RCC 7860 (cell line): ENCODE data around the gene PALM3.
"Not testable (repeated sequence)": the region's sequence is repeated elsewhere in the genome, so short reads cannot be mapped to it uniquely, and the experiment has no call there.

Experiments used
- DNase-seq: peaks from one replicate; pipeline ENCODE4 v3.0.0-alpha.2; 2015; ENCODE audit warnings: low spot score
- FAIRE-seq: peaks from 2 replicates; lab custom pipeline; 2012; peaks lifted over from hg19 to GRCh38; lab: Jason Lieb, UNC

Gene PALM3

GRCh38 chr19:14061081-14061749 is 661 bp downstream of the PALM3 start:
- DNase-seq (no peak), FAIRE-seq (no peak)

GRCh38 chr19:14059652-14060155 is 2.2 kb downstream of the PALM3 start:
- DNase-seq: no peak
- no peak for FAIRE-seq

- no peak for FAIRE-seq
- no peak for DNase-seq
Measured at GRCh38 chr19:14059093-14059480, 2.8 kb downstream of the PALM3 start.

GRCh38 chr19:14058182-14059092 is 3.4 kb downstream of the PALM3 start:
- DNase-seq (no peak), FAIRE-seq (no peak)

- FAIRE-seq (no peak), DNase-seq (no peak)
Measured at GRCh38 chr19:14056741-14057356, 5.0 kb downstream of the PALM3 start.

GRCh38 chr19:14056069-14056666 is 5.7 kb downstream of the PALM3 start:
- no peak for FAIRE-seq
- no peak for DNase-seq

DNA sequence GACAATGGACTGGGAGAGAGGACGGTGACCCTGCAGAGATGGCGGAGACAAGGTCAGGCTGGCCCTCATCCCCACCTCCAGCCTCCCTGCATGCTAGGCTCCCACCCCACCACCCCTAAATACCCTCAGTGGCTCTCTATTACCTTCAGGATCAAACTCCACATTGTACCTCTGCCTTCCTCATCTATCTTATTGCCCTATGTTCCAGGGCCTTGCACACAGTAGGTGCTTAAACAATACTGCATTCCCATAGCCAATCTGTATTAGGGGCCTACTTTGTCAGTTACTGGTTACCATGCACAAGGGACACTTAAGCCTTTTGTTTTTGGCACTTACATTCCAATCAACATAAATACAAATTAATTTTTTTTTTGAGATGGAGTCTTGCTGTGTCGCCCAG is 6.5 kb downstream of the PALM3 start:
- FAIRE-seq: no peak
- DNase-seq: no peak

- DNase-seq: no peak
- FAIRE-seq: no peak
Measured at GRCh38 chr19:14054721-14055120, 7.2 kb downstream of the PALM3 start.

GRCh38 chr19:14054099-14054498 is 7.8 kb downstream of the PALM3 start:
- FAIRE-seq (no peak), DNase-seq (no peak)

DNA sequence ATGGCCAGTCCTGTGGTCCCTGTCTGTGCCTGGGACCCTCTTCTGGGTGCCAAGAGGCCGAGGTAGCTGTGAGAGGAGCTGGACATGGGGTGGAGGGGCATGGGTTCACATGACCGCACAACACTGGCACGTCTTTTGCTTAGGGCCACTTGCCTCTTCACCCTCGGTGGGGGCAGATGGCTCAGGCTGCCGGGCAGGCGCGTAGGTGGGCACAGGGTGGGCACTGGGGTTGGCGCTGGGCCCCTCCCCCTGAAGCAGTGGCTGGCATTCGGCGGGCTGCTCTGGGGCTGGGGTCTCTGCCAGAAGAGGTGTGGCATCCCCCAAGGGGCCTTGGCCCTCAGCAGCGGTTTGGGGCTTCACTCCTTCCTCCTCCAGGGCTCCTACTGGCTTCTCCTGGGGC is 8.4 kb downstream of the PALM3 start:
- no peak for FAIRE-seq

GRCh38 chr19:14053032-14053431 is 8.8 kb downstream of the PALM3 start:
- FAIRE-seq (no peak), DNase-seq (no peak)

More for the DNA sequence above, 8.4 kb downstream of the PALM3 start:
- no peak for DNase-seq

DNA sequence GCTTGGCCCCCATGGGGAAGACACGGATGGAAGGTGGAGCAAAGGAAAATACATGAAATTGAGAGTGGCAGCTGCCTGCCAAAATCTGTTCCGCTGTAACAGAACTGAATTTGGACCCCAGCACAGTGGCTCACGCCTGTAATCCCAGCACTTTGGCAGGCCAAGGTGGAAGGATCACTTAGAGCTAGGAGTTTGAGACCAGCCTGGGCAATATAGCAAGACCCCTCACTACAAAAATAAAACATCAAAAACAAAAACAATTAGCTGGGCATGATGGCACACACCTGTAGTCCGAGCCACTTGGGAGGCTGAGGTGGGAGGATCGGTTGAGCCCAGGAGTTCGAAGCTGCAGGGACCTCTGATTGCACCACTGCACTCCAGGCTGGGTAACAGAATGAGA is 9.4 kb downstream of the PALM3 start:
- DNase-seq: no peak
- no peak for FAIRE-seq

- FAIRE-seq: no peak
Measured at GRCh38 chr19:14051980-14052379, 9.9 kb downstream of the PALM3 start.

DNA sequence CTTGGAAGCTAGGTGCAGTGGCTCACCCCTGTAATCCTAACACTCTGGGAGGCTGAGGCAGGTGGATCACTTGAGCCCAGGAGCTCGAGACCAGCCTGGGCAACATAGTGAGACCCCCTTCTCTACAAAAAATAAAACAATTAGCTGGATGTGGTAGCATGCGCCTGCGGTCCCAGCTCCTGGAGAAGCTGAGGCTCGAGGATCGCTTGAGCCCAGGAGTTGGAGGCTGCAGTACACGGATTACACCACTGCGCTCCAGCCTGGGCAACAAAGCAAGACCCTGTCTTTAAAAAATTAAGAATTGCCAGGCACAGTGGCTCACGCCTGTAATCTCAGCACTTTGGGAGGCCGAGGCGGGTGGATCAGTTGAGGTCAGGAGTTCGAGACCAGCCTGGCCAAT is 10.9 kb downstream of the PALM3 start:
- not testable (repeated sequence) for FAIRE-seq, DNase-seq

More at GRCh38 chr19:14051980-14052379, 9.9 kb downstream of the PALM3 start:
- DNase-seq: no peak

DNA sequence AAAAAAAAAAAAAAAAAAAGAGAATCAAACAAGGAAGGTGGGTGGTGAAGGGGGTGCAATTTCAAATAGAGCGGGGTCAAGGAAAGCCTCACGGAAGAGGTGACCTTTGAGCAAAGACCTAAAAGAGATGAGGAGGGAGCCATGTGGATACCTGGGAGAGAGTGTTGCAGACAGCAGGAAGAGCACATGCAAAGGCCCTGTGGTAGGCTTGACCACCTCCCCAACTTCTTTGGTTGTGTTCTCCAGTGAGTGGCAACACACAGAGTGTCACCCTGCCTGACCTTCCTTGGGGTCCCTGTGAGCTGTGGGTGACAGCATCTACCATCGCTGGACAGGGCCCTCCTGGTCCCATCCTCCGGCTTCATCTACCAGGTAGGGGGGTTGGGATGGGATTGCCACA is 11.4 kb downstream of the PALM3 start:
- DNase-seq (no peak), FAIRE-seq (no peak)

DNA sequence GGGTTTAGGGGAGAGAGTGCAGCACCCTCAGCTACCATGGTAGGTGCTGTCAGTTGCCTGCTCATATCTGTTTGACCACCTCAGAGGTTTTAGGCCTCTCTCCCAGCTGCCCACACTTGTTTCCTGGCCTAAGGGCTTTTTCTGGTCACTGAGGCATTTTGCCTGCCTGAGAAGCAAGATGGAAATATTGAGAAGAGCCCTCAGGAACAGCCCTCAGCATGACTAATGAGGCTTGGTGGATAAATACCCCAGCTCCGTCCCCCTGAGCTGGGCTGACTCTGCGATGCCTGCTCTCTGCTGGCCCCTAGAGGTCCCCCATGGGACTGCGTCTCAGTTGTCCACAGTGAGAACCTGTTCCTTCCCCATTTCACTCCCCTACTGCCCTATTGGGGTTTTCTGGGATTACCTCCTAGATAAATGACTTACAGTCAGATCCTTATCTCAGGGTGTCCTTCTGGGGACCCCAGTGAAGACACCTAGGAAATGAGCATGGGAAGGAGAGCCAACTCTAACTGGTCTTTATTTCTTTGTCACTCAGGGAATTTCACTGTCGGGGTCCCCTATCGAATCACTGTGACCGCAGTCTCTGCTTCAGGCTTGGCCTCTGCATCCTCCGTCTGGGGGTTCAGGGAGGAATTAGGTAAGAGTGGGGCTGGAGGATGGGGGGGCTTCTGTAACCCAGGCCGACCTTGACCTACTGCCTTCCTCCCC is 13.3 kb downstream of the PALM3 start:
- peak; percentile 14 for DNase-seq
- FAIRE-seq: no peak

DNA sequence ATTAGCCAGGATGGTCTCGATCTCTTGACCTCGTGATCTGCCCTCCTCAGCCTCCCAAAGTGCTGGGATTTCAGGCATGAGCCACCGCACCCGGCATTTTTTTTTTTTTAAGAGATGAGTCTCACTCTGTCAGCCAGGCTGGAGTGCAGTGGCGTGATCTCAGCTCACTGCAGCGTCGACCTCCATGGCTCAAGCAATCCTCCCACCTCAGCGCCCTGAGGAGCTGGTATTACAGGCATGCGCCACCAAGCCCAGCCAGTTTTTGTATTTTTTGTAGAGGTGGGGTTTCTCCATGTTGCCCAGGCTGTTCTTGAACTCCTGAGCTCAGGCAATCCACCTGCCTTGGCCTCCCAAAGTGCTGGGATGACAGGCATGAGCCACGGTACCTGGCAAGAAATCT is 14.0 kb downstream of the PALM3 start:
- not testable (repeated sequence) for FAIRE-seq, DNase-seq

- not testable (repeated sequence) for FAIRE-seq, DNase-seq
Measured at GRCh38 chr19:14042659-14043608, 18.9 kb downstream of the PALM3 start.

- FAIRE-seq: no peak
- no peak for DNase-seq
Measured at GRCh38 chr19:14039181-14039580, 22.7 kb downstream of the PALM3 start.
